Lower lobe of right lung (tissue), 2 donors: Measurements from ENCODE around the gene EMILIN3. TPM values are rescaled to one million over a fixed set of nuclear protein-coding genes. Genes with fewer than 3 reads are reported as not detected.

Experiments
- ATAC-seq, 2 donors: fragments of 200-7000 bp; cut with Tn5 transposase; one replicate each; pipeline ENCODE4 v1.9.1; 2020 to 2022; ENCODE audit warnings: mild to moderate bottlenecking in 2 of 2, moderate library complexity in 2 of 2
- DNase-seq: peaks from one replicate; pipeline ENCODE4 v3.0.0-alpha.2; 2020
- H3K27ac ChIP-seq: fragments of 200-600 bp; one replicate; pipeline ENCODE4 v1.8.0; 2022
- H3K27me3 ChIP-seq: fragments of 200-600 bp; one replicate; pipeline ENCODE4 v1.8.0; 2022; ENCODE audit warnings: low read depth
- H3K36me3 ChIP-seq: fragments of 200-600 bp; one replicate; pipeline ENCODE4 v1.8.0; 2022; ENCODE audit warnings: mild to moderate bottlenecking
- H3K4me1 ChIP-seq: fragments of 200-600 bp; one replicate; pipeline ENCODE4 v1.8.0; 2022
- H3K4me3 ChIP-seq: fragments of 200-600 bp; one replicate; pipeline ENCODE4 v1.8.0; 2022; ENCODE audit warnings: mild to moderate bottlenecking
- H3K9me3 ChIP-seq: fragments of 200-600 bp; one replicate; pipeline ENCODE4 v1.8.0; 2022
- intact Hi-C: fragments of 100-400 bp; cut with DNase I; formaldehyde crosslinking; loops from one replicate; pipeline ENCODE4 v1.11.0; 2022
- total RNA-seq: library from RNA; stranded (reverse); fragmentation: NEBNext Ultra II Directional; extraction: Animal tissue kit (Norgen Biotek cat#: 25700); gene quantifications from one replicate; pipeline ENCODE4 v1.2.1, GENCODE V29; 2021
- TF ChIP-seq, protein P1 (sequence below): fragments of 200-600 bp; IDR thresholded peaks from one replicate; pipeline ENCODE4 v1.8.0; 2022; ENCODE audit warnings: antibody characterized with exemption, mild to moderate bottlenecking
- donor health status: DM: no; HTN: yes; CAD: no; lungs with severe emphysema.

The EMILIN3 gene
- total RNA-seq, 1 donor from 2014 or later, result 0.15 TPM

DNA sequence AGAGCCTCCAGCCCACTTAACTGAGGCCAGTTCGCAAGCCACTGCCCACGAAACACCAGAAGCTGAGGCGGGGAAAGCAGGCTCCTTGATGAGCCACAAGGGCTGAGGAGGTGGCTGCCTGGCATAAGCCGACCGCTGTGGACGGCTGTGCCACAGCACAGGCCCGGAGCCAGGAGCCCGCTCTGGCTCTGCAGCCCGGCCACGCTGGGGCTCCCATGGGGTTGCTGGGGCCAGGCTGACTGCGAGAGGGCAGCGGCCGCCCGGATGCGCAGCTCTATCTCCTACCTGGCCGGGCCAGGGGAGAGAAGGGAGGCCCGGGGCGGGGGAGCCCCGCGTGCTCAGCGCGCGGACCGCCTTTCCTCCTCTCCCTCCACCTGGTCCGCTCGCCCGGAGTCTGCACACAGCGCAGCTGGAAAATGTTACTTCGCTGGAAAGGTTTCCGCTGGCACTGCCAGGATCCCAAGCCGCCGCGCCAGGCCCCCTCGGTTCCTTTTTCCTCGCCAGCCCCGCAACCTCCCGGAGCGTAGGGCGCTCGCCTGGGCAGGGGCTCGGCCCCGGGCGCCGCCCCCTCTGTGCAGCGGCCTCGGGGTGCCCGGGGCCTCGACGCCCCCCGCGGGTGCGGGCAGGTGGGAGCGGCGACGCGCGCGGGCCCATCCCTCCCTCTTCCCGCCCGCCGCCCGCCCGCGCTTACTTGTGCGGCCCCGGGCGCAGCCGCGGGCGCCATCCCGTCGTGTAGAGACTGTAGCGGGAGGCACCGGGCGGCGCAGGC is 657 bp downstream of the EMILIN3 start:
- no peak for DNase-seq
- ATAC-seq, result no peak
- intact Hi-C loops, result no loop called here
- H3K27me3 ChIP-seq, result peaks cover 42% of the 10 kb centered on the region
- H3K27ac ChIP-seq, result no peak overlapping the region
- peak overlapping the region; percentile 27 for H3K4me3 ChIP-seq
- no peaks in the 10 kb centered on the region for H3K36me3 ChIP-seq
- H3K4me1 ChIP-seq, result peaks cover 4% of the 10 kb centered on the region
- H3K9me3 ChIP-seq, result no peaks in the 10 kb centered on the region
- TF ChIP-seq, protein P1, sequence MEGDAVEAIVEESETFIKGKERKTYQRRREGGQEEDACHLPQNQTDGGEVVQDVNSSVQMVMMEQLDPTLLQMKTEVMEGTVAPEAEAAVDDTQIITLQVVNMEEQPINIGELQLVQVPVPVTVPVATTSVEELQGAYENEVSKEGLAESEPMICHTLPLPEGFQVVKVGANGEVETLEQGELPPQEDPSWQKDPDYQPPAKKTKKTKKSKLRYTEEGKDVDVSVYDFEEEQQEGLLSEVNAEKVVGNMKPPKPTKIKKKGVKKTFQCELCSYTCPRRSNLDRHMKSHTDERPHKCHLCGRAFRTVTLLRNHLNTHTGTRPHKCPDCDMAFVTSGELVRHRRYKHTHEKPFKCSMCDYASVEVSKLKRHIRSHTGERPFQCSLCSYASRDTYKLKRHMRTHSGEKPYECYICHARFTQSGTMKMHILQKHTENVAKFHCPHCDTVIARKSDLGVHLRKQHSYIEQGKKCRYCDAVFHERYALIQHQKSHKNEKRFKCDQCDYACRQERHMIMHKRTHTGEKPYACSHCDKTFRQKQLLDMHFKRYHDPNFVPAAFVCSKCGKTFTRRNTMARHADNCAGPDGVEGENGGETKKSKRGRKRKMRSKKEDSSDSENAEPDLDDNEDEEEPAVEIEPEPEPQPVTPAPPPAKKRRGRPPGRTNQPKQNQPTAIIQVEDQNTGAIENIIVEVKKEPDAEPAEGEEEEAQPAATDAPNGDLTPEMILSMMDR, result no peak

DNA sequence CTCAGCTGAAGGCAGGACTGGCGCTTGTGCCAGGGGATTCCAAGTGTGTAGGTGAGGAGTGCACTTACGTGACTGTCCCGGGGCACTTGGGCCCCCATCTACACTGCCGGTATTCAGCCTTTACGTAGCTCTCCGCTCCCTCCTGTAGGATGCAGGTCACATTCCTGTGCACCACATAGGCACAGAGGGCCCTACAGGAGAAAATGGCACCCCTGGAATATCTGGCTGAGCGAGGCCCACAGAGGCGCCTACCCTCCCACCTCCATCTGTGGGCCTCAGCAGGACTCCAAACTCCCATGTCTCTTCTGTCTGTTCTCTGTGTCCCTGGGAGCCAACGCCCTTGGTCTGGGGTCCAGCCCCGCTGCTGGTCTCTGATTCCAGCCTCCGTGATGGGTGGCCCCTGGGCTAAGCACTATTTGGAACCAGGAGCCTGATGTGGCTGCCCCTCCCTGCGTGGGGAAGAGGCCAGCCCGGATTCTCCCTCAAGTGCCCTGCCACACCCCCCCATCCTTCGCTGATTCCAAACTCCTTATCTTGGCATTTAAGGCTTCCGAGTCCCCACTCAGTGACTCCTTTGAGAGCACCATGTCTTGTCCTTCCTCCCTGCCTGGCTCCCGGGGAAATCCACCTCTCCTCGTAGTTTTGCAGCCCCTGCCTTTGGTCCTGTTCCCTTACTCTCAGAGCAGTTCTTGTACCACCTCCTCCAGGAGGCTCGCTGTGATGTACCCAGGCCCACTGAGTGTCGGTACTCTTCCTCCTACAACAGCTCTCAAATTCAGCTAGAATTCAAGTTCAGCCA is 1.5 kb downstream of the EMILIN3 start:
- Histone ChIP-seq H3K27me3 (peaks cover 42% of the 10 kb centered on the region), H3K27ac (no peak overlapping the region), H3K9me3 (no peaks in the 10 kb centered on the region), H3K36me3 (no peaks in the 10 kb centered on the region), H3K4me1 (peaks cover 4% of the 10 kb centered on the region), H3K4me3 (no peak overlapping the region)
- DNase-seq, result no peak
- intact Hi-C loops, result no loop called here
- TF ChIP-seq, protein P1, result no peak
- ATAC-seq, result no peak

DNA sequence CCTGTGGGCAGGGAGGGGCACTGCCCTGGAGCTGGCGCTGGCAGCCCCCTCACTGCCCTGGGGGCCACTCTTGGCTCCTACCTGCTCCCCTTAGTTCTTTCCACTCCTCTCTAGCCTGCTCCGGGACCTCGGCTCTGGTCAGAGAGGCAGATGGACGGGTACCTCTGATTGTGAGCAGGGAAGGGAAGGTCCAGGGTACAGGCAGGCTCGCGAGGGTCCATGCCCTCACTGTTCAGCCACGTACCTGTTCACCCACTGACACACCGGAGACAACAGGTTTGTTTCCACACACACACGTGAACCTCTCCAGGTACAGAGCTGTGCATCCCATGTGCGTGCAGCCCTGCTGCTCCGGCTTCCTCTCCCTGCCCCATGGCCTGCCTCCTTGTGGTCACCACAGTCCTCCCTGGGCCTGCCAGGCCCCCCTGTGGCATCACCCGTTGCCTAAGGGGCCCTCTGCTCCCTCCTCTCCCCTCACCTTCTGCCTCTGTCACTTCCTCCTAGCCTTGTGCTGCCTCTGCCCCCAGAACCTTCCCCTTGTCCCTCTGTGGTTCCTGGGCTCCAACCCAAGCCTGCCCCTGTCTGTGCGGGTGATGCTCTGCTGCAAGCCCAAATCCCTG is 2.3 kb downstream of the EMILIN3 start:
- intact Hi-C loops, result no loop called here
- DNase-seq, result no peak
- Histone ChIP-seq H3K9me3 (no peaks in the 10 kb centered on the region), H3K4me3 (no peak overlapping the region), H3K27me3 (peaks cover 42% of the 10 kb centered on the region), H3K27ac (no peak overlapping the region), H3K36me3 (no peaks in the 10 kb centered on the region), H3K4me1 (peaks cover 4% of the 10 kb centered on the region)
- TF ChIP-seq, protein P1, result no peak
- ATAC-seq, result no peak

DNA sequence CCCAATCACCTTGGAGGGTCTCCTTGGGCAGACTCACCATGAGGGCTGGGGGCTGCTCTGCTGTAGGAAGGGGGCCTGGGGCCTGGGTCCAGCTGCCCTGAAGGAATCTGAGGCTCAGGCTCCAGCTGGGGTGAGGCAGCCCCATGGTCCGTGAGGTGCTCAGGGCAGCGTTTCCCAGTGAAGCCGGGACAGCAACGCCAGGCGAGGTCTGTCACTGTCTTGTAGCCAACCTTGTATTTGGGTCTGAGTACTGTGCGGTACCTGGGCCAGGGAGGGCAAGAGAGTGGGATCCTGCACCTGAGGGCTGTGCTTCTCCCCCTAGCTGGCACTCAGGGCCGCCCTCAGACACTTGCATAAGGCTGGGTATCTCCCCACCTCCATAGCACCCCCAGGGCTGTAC is 3.0 kb downstream of the EMILIN3 start:
- ATAC-seq, result no peak
- Histone ChIP-seq H3K36me3 (no peaks in the 10 kb centered on the region), H3K9me3 (no peaks in the 10 kb centered on the region), H3K4me1 (peaks cover 4% of the 10 kb centered on the region), H3K27me3 (peaks cover 38% of the 10 kb centered on the region), H3K4me3 (no peak overlapping the region), H3K27ac (no peak overlapping the region)
- TF ChIP-seq, protein P1, result no peak
- intact Hi-C loops, result no loop called here
- no peak for DNase-seq

DNA sequence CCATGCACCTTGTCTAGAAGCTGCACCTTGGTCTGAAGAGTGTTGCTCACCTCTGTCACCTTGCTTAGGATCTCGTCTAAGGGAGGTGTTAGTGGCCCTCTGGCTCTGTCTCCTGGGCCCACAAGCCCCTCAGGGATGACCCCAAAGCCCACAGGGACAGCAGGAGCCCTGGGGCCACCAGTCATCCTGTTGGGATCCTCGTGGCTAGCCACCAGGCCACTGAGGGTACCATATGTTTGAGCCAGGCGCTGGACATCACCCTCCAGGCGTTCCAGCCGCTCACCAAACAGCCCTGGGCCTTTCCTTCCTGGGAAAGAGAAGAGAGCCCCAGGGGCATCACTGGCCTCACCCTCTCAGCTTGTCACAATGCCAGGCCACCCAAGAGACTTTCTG is 3.9 kb downstream of the EMILIN3 start:
- Histone ChIP-seq H3K36me3 (peaks cover 6% of the 10 kb centered on the region), H3K4me3 (no peak overlapping the region), H3K9me3 (no peaks in the 10 kb centered on the region), H3K27me3 (peaks cover 32% of the 10 kb centered on the region), H3K27ac (no peak overlapping the region), H3K4me1 (peaks cover 4% of the 10 kb centered on the region)
- TF ChIP-seq, protein P1, result no peak
- intact Hi-C loops, result no loop called here
- DNase-seq (no peak), ATAC-seq (no peak)
